Fibroblast of the conjunctiva (primary cell): ENCODE data around the gene TRIM66.

Experiments used
- DNase-seq: peaks from one replicate; pipeline ENCODE4 v3.0.0-alpha.2; 2010; ENCODE audit warnings: low read depth

Gene TRIM66

GRCh38 chr11:8566613-8567210 is 115.8 kb downstream of the TRIM66 start:
- peak; percentile 20 for DNase-seq

- no peak for DNase-seq
Measured at GRCh38 chr11:8564526-8564925, 117.9 kb downstream of the TRIM66 start.
